Tibial nerve (tissue), 4 donors: ENCODE measurements around the gene HOXB2.

Source experiments
- EP300 ChIP-seq, 2 donors: sonication (generic); formaldehyde crosslinking; IDR thresholded peaks; one replicate each; pipeline ENCODE4 v1.6.1; 2017; ENCODE audit warnings: antibody characterized with exemption in 2 of 2, mild to moderate bottlenecking in 1 of 2
- TF ChIP-seq, protein P1 (sequence below), 5 experiments: fragments of 200-600 bp in 3 of 5; fragments of 450-650 bp in 2 of 5; sonication (generic) in 3 of 5; IDR thresholded peaks; one replicate each; pipeline ENCODE4 v1.5.1; 2016 to 2019; ENCODE audit warnings: antibody characterized with exemption in 5 of 5, mild to moderate bottlenecking in 3 of 5, moderate library complexity in 2 of 5

DNA sequence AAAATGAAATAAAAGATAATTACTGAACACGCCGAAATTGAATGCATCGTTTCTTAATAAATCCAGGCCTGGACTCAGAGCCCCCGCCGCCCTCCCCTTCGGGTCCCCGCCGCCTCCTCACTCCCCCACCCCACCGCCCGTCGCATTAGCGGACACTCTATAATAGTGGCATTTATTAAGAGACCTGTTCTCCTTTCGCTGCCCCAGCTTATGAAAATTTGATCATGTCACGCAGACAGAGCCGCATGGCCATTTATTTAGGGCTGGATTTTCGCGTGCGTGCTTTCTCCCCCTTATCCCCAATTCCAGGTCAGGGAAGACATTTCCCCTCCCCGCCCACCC lies 6.3 kb upstream of the HOXB2 start:
- TF ChIP-seq, protein P1, sequence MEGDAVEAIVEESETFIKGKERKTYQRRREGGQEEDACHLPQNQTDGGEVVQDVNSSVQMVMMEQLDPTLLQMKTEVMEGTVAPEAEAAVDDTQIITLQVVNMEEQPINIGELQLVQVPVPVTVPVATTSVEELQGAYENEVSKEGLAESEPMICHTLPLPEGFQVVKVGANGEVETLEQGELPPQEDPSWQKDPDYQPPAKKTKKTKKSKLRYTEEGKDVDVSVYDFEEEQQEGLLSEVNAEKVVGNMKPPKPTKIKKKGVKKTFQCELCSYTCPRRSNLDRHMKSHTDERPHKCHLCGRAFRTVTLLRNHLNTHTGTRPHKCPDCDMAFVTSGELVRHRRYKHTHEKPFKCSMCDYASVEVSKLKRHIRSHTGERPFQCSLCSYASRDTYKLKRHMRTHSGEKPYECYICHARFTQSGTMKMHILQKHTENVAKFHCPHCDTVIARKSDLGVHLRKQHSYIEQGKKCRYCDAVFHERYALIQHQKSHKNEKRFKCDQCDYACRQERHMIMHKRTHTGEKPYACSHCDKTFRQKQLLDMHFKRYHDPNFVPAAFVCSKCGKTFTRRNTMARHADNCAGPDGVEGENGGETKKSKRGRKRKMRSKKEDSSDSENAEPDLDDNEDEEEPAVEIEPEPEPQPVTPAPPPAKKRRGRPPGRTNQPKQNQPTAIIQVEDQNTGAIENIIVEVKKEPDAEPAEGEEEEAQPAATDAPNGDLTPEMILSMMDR (IDR thresholded peaks at IDR 0.05) = no peak
- TF ChIP-seq EP300 (IDR thresholded peaks at IDR 0.05) = no peak
